RWPE2 (cell line): ENCODE results near the gene SUGCT.

Source experiments
- ATAC-seq: fragments of 200-7000 bp; cut with Tn5 transposase; 3 replicates; pipeline ENCODE4 v1.9.1; 2021; ENCODE audit warnings: low read depth
- DNase-seq: peaks from one replicate; pipeline ENCODE4 v3.0.0-alpha.2; 2020; ENCODE audit warnings: low spot score
- H3K27ac ChIP-seq: fragments of 450-650 bp; 2 replicates; pipeline ENCODE4 v1.5.1; 2017; ENCODE audit warnings: mild to moderate bottlenecking; ENCODE audit not compliant: poor library complexity, severe bottlenecking
- H3K27me3 ChIP-seq: fragments of 250-450 bp; sonication (Bioruptor Pico); 2 replicates; pipeline ENCODE4 v1.5.1; 2021; ENCODE audit warnings: mild to moderate bottlenecking, moderate library complexity; ENCODE audit not compliant: insufficient read depth, poor library complexity, severe bottlenecking
- H3K36me3 ChIP-seq: fragments of 250-450 bp; sonication (Bioruptor Pico); 2 replicates; pipeline ENCODE4 v1.5.1; 2020; ENCODE audit warnings: low read depth, mild to moderate bottlenecking, moderate library complexity
- H3K4me1 ChIP-seq: fragments of 250-450 bp; sonication (Bioruptor Pico); 2 replicates; pipeline ENCODE4 v1.5.1; 2021; ENCODE audit warnings: mild to moderate bottlenecking, moderate library complexity; ENCODE audit not compliant: insufficient read depth, poor library complexity, severe bottlenecking
- H3K4me3 ChIP-seq: fragments of 250-450 bp; sonication (Bioruptor Pico); 2 replicates; pipeline ENCODE4 v1.5.1; 2021; ENCODE audit warnings: mild to moderate bottlenecking, moderate library complexity; ENCODE audit not compliant: severe bottlenecking
- H3K9me3 ChIP-seq: fragments of 250-450 bp; sonication (Bioruptor Pico); 2 replicates; pipeline ENCODE4 v1.5.1; 2021; ENCODE audit warnings: mild to moderate bottlenecking, moderate library complexity; ENCODE audit not compliant: severe bottlenecking
- TF ChIP-seq, protein P1 (sequence below): fragments of 450-650 bp; IDR thresholded peaks from one replicate; pipeline ENCODE4 v1.5.1; 2017; ENCODE audit warnings: mild to moderate bottlenecking, moderate library complexity; ENCODE audit not compliant: poor library complexity, severe bottlenecking

The SUGCT gene

DNA sequence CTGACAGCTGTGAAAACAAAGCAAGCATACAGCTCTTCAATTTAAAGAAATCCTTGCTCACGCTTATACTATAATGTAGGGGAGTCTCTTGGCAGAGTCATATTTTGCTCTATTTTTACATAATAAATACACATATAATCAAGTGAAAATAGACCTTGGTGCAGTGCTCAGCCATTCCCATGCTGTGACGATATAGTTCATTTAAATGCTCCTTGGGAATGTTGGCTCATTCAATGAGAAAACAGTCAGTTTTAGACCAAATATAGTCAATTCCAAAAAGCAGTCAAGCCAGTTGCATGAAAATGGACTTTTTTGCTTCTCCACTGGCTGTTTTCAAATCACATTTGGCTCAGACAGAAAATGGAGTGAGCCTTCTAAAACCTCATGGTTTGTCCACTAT lies 587.4 kb downstream of the SUGCT start:
- H3K4me1 ChIP-seq = peaks cover 19% of the 10 kb centered on the region
- DNase-seq = no peak
- no peaks in the 10 kb centered on the region for H3K27me3 ChIP-seq
- TF ChIP-seq, protein P1, sequence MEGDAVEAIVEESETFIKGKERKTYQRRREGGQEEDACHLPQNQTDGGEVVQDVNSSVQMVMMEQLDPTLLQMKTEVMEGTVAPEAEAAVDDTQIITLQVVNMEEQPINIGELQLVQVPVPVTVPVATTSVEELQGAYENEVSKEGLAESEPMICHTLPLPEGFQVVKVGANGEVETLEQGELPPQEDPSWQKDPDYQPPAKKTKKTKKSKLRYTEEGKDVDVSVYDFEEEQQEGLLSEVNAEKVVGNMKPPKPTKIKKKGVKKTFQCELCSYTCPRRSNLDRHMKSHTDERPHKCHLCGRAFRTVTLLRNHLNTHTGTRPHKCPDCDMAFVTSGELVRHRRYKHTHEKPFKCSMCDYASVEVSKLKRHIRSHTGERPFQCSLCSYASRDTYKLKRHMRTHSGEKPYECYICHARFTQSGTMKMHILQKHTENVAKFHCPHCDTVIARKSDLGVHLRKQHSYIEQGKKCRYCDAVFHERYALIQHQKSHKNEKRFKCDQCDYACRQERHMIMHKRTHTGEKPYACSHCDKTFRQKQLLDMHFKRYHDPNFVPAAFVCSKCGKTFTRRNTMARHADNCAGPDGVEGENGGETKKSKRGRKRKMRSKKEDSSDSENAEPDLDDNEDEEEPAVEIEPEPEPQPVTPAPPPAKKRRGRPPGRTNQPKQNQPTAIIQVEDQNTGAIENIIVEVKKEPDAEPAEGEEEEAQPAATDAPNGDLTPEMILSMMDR = no peak
- H3K27ac ChIP-seq = no peak overlapping the region
- H3K9me3 ChIP-seq = no peaks in the 10 kb centered on the region
- ATAC-seq = no peak
- H3K36me3 ChIP-seq = no peaks in the 10 kb centered on the region
- H3K4me3 ChIP-seq = no peak overlapping the region

DNA sequence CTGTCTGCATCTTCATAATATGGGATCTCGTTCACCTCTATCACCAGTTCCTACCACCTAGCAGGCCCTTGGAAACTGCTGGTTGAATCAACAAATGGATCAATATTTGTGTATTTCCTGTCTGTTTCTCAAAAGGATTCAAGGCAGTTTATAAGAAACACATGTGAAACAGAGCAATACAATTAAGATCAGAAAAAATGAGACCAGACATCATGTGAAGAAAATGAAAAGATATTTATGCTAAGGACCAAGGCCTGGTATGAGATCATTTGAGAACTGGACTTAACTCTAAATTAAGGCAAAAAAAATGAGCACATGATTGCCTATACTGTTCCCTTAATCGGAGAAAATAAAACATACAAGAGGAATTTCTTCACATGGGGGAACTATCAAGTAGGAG lies 589.0 kb downstream of the SUGCT start:
- DNase-seq (no peak), ATAC-seq (no peak)
- H3K9me3 ChIP-seq = no peaks in the 10 kb centered on the region
- no peaks in the 10 kb centered on the region for H3K36me3 ChIP-seq
- TF ChIP-seq, protein P1 = no peak
- no peaks in the 10 kb centered on the region for H3K27me3 ChIP-seq
- H3K4me3 ChIP-seq = no peak overlapping the region
- no peak overlapping the region for H3K27ac ChIP-seq
- peaks cover 11% of the 10 kb centered on the region for H3K4me1 ChIP-seq

GRCh38 chr7:40726559-40726958 lies 591.8 kb downstream of the SUGCT start:
- no peaks in the 10 kb centered on the region for H3K4me1 ChIP-seq
- no peak for DNase-seq
- no peak for ATAC-seq

DNA sequence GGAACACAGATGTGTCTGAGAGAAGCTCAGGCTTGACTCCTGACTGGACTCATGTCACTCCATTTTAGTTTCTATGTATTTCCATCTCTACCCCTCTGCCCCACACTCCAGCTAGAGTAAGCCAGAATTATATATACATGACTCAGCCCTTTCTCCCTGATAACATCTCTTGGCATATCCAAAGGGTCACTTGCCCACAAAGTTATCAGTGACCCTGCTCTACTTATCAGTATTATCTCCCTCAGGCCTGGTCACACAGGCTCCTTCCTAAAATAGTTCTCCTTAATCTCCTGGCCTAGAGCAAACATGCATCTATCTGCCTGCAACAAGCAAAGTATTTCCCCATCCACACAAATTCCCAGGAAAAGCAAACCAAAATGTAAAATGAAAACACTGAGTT lies 598.3 kb downstream of the SUGCT start:
- no peak for DNase-seq
- ATAC-seq = no peak
- H3K4me1 ChIP-seq = no peaks in the 10 kb centered on the region
- H3K27ac ChIP-seq = no peak overlapping the region
- TF ChIP-seq, protein P1 = no peak
- no peaks in the 10 kb centered on the region for H3K9me3 ChIP-seq
- H3K36me3 ChIP-seq = no peaks in the 10 kb centered on the region
- no peak overlapping the region for H3K4me3 ChIP-seq
- no peaks in the 10 kb centered on the region for H3K27me3 ChIP-seq

More at GRCh38 chr7:40726559-40726958, 591.8 kb downstream of the SUGCT start:
- TF ChIP-seq, protein P1 = no peak
- Histone ChIP-seq H3K27ac (no peak overlapping the region), H3K9me3 (no peaks in the 10 kb centered on the region), H3K27me3 (no peaks in the 10 kb centered on the region), H3K4me3 (no peak overlapping the region), H3K36me3 (no peaks in the 10 kb centered on the region)

DNA sequence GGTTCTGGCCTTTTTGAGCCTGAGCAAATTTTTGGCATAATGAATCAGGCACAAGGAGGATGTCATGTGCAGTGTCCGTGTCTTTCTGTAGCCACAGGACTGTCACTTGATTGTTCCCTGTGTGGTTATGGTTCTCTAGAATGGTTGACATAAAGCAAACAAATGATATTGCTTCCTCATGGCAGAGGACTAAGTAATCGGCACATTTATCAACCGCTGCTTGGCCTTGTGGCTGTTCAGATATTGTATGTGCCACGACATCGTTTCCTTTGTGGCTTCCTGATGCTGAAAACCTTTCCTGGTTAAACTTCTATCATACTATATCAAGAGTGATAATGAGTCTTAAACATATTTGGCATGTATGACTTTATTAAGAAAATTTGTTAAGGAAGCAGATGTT lies 598.8 kb downstream of the SUGCT start:
- Histone ChIP-seq H3K27me3 (no peaks in the 10 kb centered on the region), H3K4me3 (no peak overlapping the region), H3K36me3 (no peaks in the 10 kb centered on the region), H3K9me3 (no peaks in the 10 kb centered on the region), H3K4me1 (no peaks in the 10 kb centered on the region), H3K27ac (no peak overlapping the region)
- ATAC-seq (no peak), DNase-seq (no peak)
- TF ChIP-seq, protein P1 = no peak
